WERI-Rb-1 (cell line): ENCODE data around the gene RPE65.

Experiments used
- DNase-seq: peaks from one replicate; pipeline ENCODE4 v3.0.0-alpha.2; 2020
- H3K27ac ChIP-seq: fragments of 250-450 bp; sonication (Bioruptor Pico); 2 replicates; pipeline ENCODE4 v1.5.1; 2020; ENCODE audit warnings: mild to moderate bottlenecking, moderate library complexity
- H3K27me3 ChIP-seq: fragments of 250-450 bp; sonication (Bioruptor Pico); 2 replicates; pipeline ENCODE4 v1.5.1; 2021; ENCODE audit warnings: mild to moderate bottlenecking, low read depth, moderate library complexity; ENCODE audit not compliant: insufficient read depth, severe bottlenecking
- H3K36me3 ChIP-seq: fragments of 250-450 bp; sonication (Bioruptor Pico); 2 replicates; pipeline ENCODE4 v1.5.1; 2020; ENCODE audit warnings: mild to moderate bottlenecking, moderate library complexity
- H3K4me3 ChIP-seq: 2 replicates; pipeline ENCODE4 v1.5.1; 2011; ENCODE audit warnings: low read depth, mild to moderate bottlenecking, control low read depth, low read length
- H3K9me3 ChIP-seq: fragments of 250-450 bp; sonication (Bioruptor Pico); 2 replicates; pipeline ENCODE4 v1.5.1; 2021; ENCODE audit warnings: mild to moderate bottlenecking, moderate library complexity; ENCODE audit not compliant: severe bottlenecking
- CTCF ChIP-seq: IDR thresholded peaks from 2 replicates; pipeline ENCODE4 v1.5.1; 2011; ENCODE audit warnings: low read depth, mild to moderate bottlenecking, control low read depth, inconsistent platforms, low read length

RPE65 gene

DNA sequence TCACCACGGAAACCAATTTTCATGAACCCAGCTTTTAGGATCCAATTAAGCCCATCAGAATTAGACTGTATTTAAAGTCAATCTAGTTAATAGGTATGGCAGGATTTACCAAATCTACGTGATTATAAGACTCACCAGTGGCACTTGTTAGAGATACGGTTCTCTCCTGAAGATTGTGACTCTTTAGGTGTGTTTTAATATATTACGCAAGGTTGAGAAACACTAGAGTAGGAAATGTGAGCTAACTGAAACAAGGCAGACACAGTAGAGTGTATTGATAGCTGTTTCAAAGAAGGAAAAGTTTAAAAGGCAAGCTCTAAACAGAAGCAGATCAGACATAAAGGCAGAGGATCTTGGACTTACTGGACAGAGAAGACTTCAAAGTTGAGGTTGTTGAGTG, 11.2 kb upstream of the RPE65 start:
- Histone ChIP-seq H3K27me3 (no peaks in the 10 kb centered on the region), H3K27ac (no peak overlapping the region), H3K36me3 (no peaks in the 10 kb centered on the region), H3K9me3 (peaks cover 6% of the 10 kb centered on the region), H3K4me3 (no peak overlapping the region)
- no peak for TF ChIP-seq CTCF
- DNase-seq: no peak

GRCh38 chr1:68459796-68460195, 10.0 kb upstream of the RPE65 start:
- Histone ChIP-seq H3K4me3 (no peak overlapping the region), H3K36me3 (no peaks in the 10 kb centered on the region), H3K9me3 (peaks cover 6% of the 10 kb centered on the region), H3K27ac (no peak overlapping the region), H3K27me3 (no peaks in the 10 kb centered on the region)
- no peak for TF ChIP-seq CTCF
- DNase-seq: no peak

DNA sequence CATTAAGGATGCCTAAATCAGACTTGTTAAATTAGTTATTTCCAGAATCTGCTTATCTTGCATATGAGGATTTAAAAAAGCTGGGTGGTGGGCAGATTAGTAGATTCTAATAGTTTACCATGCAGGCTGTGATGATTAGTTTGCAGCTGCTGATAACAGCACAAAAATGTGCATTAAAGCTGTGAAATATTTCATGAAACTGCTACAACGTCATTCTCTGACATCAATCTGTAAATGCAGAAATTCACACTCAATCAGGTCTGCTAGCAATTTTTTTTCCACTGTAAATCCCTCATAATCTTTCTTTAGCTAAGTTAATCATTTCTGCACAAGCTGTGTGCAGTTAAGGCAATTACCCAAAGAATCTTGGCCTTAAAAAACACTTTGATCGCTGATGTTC, 9.3 kb upstream of the RPE65 start:
- H3K4me3 ChIP-seq: no peak overlapping the region
- DNase-seq: no peak
- no peak for TF ChIP-seq CTCF
- H3K36me3 ChIP-seq: no peaks in the 10 kb centered on the region
- peaks cover 6% of the 10 kb centered on the region for H3K9me3 ChIP-seq
- H3K27ac ChIP-seq: no peak overlapping the region
- no peaks in the 10 kb centered on the region for H3K27me3 ChIP-seq

DNA sequence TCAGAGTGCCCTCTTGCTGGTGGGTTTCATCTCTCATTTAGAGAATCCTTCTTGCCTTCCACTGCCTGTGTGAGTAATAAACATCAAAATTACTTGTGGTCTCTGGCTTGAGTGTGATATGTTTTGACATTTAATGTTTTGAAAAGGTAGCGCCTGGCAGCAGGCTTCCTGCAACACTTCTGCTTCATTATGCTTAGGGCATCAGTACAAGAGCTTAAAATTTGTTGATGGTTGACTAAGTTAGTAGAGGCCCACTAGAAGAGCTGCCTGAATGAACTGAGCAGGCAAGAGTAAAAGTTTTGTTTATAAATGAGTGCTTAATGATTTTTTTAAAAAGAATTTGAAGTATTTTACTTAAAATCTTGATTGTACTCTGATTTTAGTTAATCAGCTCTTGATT, 6.4 kb upstream of the RPE65 start:
- Histone ChIP-seq H3K4me3 (no peak overlapping the region), H3K27me3 (no peaks in the 10 kb centered on the region), H3K9me3 (no peaks in the 10 kb centered on the region), H3K27ac (no peak overlapping the region), H3K36me3 (no peaks in the 10 kb centered on the region)
- TF ChIP-seq CTCF: no peak
- DNase-seq: no peak

- no peaks in the 10 kb centered on the region for H3K27me3 ChIP-seq
- peak; percentile 40; the same call in 1 of the 2 replicates for TF ChIP-seq CTCF
These were observed 4.8 kb upstream of the RPE65 start for GRCh38 chr1:68454534-68454933.

DNA sequence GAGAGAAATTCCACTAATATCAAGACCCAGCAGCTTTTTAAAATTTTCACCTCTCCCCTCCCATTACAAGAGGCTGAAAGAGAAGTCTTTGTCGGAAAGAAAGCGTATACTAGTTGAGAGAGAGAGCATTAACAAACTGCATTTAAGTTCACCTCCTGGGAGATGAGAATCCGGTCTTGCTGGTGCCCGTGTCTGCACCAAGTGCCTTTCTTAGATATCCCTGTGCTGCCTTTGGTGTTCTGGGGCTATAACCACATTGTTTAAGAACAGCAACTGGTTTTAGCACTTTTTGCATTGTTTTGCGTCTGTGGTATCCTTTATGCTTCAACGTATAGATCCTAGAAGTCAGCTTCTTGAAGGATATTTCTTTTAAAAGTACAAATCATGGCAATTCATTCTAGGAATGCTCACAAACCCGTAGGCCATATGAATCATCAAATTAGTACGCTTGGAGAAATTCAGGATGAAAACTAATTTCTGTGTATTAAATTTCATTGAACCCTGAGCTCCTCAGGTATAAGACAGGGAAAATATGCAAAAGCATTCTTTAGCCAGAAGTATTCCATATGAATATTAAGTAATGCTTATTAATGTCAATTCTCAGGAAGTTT, 3.4 kb upstream of the RPE65 start:
- TF ChIP-seq CTCF: no peak
- Histone ChIP-seq H3K27ac (no peak overlapping the region), H3K4me3 (no peak overlapping the region), H3K36me3 (no peaks in the 10 kb centered on the region), H3K27me3 (no peaks in the 10 kb centered on the region), H3K9me3 (no peaks in the 10 kb centered on the region)
- no peak for DNase-seq

More at GRCh38 chr1:68454534-68454933, 4.8 kb upstream of the RPE65 start:
- DNase-seq: peak; percentile 53
- H3K27ac ChIP-seq: no peak overlapping the region
- no peak overlapping the region for H3K4me3 ChIP-seq
- H3K36me3 ChIP-seq: no peaks in the 10 kb centered on the region
- no peaks in the 10 kb centered on the region for H3K9me3 ChIP-seq
